ENCODE measurements around the gene THSD7B.

DNA sequence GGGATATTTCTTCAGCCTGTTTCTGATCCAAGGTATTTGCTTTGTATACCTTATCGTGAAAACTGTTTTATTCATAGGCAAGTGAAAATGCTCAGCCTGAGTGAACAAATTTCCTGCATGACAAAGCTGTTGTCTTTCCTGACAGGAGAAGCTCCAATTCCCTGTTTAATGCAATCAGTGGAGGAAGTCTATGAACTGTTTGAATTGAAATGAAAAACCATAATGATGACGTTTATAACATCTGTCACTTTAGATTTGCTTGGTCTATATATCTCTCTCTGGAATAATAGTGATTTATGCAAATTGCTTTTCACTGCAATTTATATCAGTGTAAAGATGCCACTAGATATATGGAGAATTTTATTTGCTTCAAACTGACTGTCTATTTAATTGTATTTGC is 959.6 kb downstream of the THSD7B start:
- TF ChIP-seq POLR2A (IDR thresholded peaks at IDR 0.05) (no peak), EP300 (IDR thresholded peaks at IDR 0.05) (no peak), POLR2AphosphoS5 (IDR thresholded peaks at IDR 0.05) (no peak)
- TF ChIP-seq, protein P1, sequence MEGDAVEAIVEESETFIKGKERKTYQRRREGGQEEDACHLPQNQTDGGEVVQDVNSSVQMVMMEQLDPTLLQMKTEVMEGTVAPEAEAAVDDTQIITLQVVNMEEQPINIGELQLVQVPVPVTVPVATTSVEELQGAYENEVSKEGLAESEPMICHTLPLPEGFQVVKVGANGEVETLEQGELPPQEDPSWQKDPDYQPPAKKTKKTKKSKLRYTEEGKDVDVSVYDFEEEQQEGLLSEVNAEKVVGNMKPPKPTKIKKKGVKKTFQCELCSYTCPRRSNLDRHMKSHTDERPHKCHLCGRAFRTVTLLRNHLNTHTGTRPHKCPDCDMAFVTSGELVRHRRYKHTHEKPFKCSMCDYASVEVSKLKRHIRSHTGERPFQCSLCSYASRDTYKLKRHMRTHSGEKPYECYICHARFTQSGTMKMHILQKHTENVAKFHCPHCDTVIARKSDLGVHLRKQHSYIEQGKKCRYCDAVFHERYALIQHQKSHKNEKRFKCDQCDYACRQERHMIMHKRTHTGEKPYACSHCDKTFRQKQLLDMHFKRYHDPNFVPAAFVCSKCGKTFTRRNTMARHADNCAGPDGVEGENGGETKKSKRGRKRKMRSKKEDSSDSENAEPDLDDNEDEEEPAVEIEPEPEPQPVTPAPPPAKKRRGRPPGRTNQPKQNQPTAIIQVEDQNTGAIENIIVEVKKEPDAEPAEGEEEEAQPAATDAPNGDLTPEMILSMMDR (IDR thresholded peaks at IDR 0.05) = no peak

Data from upper lobe of left lung (tissue), 4 donors.